Dedifferentiated amniotic fluid mesenchymal stem cell (primary cell): ENCODE results near the gene JADE2.
"Not testable (repeated sequence)": the region's sequence is repeated elsewhere in the genome, so short reads cannot be mapped to it uniquely, and the experiment has no call there.

Experiments used
- DNase-seq: peaks from one replicate; pipeline ENCODE4 v3.0.0-alpha.2; 2016; ENCODE audit errors: extremely low spot score

JADE2 gene

DNA sequence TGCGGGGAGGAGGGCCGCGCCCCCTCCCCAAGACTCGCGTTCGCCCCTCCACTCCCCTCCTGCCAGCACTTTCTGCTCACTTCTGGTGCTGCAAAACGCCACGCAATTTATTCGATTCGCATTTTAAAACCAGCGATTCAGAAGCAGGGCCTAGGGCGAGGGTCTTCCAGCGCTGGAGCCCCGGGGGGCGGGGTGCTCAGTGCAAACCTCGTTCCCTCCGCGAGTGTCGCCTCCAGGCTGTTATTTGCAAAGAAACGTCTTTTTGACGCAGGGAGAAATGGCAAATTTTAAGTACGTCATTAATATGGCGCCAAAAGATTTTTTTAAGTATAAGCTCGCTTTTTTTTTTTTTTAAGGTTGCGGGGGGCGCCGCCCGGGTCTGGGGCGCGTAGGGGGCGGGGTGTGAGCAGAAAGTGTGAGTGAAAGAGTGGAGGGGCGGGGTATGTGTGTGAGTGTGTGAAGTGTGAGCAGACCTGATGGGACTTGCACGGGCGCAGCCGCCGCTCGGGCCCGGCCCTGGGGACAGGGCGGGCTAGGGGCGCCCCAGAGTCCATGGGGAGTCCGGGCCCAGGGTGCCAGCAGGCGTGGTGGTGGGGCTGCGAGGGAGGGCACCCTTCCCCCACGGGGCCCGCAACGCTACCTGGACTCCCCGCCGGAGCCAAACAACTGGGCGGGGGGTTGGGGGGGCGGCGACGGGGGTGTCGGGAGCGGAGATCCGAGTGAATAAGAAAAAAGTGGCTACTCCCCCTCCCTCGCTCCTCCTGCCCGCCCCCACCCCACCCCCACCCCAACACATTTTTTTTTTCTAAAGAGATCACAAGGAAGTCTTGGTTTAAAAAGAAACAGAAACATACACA, at the start of gene JADE2:
Gene JADE2, plus strand, starts transcription at position 845 of the 857 bp plus-strand sequence. CDS start 10,188 bp downstream, outside the sequence.
- DNase-seq = peak; percentile 70

DNA sequence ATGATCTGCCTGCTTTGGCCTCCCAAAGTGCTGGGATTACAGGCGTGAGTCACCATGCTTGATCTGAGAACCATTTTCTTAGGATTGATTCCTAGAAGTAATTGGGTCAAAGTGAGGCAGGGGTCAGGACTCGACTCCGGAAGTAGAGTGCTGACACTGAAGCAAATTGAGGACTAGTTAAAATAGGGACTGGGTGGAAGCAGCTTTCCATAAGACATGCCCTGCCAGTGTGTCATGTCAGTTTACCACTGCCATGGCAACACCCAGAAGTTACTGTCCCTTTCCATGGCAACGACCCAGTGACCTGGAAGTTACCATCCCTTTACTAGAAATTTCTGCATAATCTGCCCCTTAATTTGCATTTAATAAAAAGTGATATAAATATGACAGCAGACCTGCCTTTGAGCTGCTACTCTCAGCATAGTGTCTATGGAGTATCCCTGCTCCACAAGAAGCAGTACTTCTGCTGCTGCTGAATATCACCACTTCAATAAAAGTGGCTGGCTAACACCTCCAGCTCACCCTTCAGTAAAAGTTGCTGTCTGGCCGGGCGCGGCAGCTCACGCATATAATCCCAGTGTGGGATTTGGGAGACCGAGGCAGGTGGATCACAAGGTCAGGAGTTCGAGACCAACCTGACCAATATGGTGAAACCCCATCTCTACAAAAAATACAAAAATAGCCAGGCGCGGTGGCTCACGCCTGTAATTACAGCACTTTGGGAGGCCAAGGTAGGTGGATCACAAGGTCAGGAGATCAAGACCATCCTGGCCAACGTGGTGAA, 47.8 kb upstream of the JADE2 start:
- no peak for DNase-seq

DNA sequence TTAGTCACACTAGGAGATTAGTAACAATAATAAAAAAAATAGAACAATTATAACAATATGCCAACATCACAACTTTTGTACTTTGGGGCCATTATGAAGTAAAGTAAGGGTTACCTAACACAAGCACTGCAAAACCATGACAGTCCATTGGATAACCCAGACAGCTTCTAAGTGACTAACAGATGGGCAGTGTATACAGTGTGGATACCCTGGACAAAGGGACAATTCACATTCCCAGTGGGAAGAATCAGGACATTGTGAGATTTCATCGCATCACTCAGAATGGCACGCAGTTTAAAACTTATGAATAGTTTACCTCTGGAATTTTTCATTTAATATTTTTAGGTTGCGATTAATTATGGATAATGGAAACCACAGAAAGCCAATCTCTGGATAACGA, 45.6 kb upstream of the JADE2 start:
- DNase-seq = no peak

GRCh38 chr5:134489227-134489944, 36.1 kb upstream of the JADE2 start:
- DNase-seq = no peak

- DNase-seq = no peak
These were observed 35.1 kb upstream of the JADE2 start for GRCh38 chr5:134490255-134490924.

GRCh38 chr5:134490925-134491271, 34.6 kb upstream of the JADE2 start:
- no peak for DNase-seq

DNA sequence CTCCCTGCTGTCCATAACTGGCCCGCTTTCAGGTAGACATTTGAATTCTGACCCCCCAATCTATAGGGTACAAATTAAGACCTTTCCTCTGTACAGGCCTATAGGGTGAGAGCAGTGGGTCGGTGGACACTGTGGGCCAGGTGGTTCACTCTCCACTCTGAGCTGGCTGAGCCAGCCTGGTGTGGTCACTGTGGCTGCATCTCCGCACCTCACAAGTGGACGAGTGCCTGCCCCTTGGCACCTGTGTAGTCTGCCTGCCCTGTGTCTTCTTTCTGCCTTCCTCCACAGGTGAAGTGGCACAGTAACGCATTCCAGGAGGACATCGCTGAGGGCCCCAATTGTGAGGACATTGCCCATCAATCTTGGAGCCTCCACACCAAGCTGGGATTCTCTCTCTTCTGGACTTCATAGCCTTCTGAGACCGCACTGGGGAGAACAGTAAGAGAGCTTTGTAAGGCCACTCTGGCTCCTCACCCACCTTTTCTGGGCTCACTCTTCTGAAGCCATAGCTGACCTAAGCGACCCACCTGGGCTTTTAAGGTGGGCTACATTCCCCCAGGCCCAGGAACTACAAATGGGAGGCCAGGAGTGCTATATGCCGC, 33.5 kb upstream of the JADE2 start:
- no peak for DNase-seq

- DNase-seq = no peak
These were observed 32.9 kb upstream of the JADE2 start for GRCh38 chr5:134492568-134492967.

DNA sequence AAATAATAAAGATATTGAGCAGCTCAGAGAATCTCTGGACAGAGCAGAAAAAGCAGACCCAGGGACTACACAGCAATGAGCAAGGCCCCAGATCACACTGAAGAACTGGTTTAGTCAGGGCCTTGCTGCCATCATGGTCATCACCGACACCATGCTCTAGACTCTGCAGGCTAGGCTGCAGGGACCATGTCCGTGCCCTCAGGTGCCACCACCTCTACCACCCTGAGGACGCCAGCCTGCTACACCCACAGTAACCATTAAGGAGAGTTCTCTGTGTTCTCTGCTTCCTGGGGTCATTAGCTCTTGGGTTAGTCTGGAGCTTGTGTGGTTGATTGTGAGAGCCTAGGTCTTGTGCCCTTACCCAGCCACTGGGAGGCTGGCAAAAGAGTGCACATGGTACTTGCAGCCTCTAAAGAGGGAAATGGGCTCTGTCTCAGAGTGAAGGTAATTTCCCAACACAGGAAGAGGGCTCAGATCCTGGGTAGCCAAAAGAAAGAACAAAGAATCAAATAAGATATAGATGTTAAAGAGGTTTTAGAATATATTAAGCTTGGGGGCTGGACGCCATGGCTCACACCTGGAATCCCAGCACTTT, 31.9 kb upstream of the JADE2 start:
- no peak for DNase-seq

DNA sequence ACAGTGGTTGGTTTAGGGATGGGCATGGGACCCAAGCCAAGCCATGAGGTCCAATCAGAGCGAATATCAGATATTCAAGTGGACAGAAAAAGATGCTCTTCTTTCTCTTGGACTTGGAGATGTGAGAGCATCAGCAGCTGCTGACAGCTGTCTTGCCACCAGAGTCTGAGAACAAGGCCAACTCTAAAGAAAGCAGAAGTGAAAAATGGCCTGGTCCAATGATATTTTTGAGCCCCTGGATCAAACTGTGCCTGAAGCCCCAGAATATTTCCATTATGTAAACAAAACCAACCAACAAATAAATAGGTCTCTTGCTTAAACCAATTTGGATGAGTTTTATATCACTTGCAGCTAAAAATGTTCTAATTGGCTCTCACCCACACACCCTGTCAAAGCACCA, 30.7 kb upstream of the JADE2 start:
- DNase-seq = no peak

GRCh38 chr5:134499905-134500304, 25.6 kb upstream of the JADE2 start:
- not testable (repeated sequence) for DNase-seq

- DNase-seq = no peak
These were observed 24.6 kb upstream of the JADE2 start for GRCh38 chr5:134500699-134501430.

DNA sequence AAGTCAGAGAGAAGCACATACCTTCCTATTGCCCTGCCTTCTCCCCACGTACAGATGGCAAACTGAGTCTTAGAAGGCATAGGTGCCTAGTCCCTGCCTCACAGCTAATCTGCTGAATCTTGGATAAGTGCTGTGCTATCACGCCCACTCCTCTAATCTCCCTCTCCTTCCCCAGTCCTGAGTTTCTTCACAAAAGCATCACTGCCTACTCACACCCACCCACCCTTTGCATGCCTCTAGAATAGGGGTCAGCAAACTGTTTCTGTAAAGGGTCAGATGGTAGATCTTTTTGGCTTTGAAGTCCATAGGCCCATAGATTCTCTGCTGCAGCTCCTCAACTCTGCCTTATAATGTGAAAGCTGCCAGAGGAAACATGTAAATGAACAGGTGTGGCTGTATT, 23.2 kb upstream of the JADE2 start:
- DNase-seq = no peak

- peak; percentile 85 for DNase-seq
These were observed 22.2 kb upstream of the JADE2 start for GRCh38 chr5:134503088-134503936.

GRCh38 chr5:134503937-134504437, 21.5 kb upstream of the JADE2 start:
- DNase-seq = no peak

GRCh38 chr5:134504629-134505300, 20.7 kb upstream of the JADE2 start:
- DNase-seq = no peak

DNA sequence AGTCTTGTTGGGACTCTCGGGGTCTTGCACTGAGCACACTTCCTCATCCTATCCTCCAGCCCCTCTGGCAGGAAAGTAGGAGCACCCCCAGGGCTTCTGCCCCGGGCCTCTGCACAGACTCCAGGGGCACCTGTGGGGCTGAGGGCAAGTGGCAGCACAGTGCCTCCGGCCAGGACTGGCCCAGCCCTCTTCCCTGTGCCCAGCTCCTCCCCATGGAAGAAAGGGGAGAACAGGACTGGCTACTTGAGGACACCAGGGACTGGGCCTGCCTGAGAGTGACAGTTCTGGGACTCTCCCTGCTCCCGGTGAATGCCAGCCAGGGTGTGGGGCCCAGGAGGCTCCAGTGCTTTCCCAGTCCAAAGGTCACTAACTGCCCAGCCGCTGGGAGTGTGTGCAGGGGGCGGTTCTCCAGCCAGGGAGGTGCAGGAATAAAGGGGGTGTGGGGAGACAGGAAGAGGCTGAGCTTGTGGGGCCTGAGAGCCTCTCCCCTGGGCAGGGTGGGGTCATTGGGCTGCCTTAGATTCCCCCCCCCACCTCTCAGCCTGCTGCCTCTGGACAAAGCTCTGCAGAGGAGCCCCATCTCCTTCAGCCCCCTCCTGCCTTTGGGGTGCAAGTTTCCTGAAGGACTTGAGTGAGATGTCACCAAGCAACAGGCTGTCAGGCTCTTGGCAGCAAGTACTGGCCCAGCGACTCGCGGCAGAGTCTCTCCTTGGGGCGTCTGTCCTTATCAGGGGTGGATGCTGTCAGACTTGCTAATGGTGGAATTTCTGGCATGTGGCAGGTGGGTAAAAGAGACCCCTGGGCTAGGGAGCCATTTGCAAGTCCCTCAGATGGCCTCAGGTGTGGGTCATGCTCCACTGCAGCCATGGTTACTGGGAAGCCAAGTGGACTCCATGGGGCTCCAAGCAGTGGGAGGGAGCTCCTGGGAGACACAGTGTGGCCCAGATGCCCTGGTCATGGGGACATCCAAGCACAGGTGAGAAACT, 19.1 kb upstream of the JADE2 start:
- no peak for DNase-seq
